Thymus (tissue), 11 donors: Measurements from ENCODE around the gene SPATS2. TPM values are rescaled to one million over a fixed set of nuclear protein-coding genes. Genes with fewer than 3 reads are reported as not detected.
A peak's percentile ranks its signal among the peaks of the same experiment; 100 is the strongest.

Experiments used
- DNase-seq, 9 donors: peaks; one replicate each; pipeline ENCODE4 v3.0.0-alpha.2; 2013; ENCODE audit warnings: low spot score in 9 of 9, low read depth in 6 of 9, missing footprints in 1 of 9
- H3K27ac ChIP-seq, 2 donors: one replicate each; pipeline ENCODE4 v1.5.1; 2013; ENCODE audit warnings: control low read depth in 1 of 2, low read depth in 1 of 2, low read length in 1 of 2, mild to moderate bottlenecking in 1 of 2, moderate library complexity in 1 of 2
- H3K27me3 ChIP-seq, 2 donors: one replicate each; pipeline ENCODE4 v1.5.1; 2013; ENCODE audit warnings: low read length in 1 of 2; ENCODE audit not compliant: control insufficient read depth in 2 of 2, insufficient read depth in 1 of 2
- H3K36me3 ChIP-seq, 2 donors: one replicate each; pipeline ENCODE4 v1.5.1; 2013; ENCODE audit warnings: low read length in 1 of 2, mild to moderate bottlenecking in 1 of 2, moderate library complexity in 1 of 2; ENCODE audit not compliant: control insufficient read depth in 2 of 2, insufficient read depth in 2 of 2
- H3K4me1 ChIP-seq, 2 donors: one replicate each; pipeline ENCODE4 v1.5.1; 2013; ENCODE audit warnings: low read length in 2 of 2; ENCODE audit not compliant: control insufficient read depth in 2 of 2, insufficient read depth in 2 of 2
- H3K4me3 ChIP-seq, 2 donors: one replicate each; pipeline ENCODE4 v1.5.1; 2013; ENCODE audit warnings: low read length in 2 of 2, control low read depth in 1 of 2, mild to moderate bottlenecking in 1 of 2
- H3K9me3 ChIP-seq, 2 donors: one replicate each; pipeline ENCODE4 v1.5.1; 2013; ENCODE audit warnings: low read length in 1 of 2, mild to moderate bottlenecking in 1 of 2; ENCODE audit not compliant: control insufficient read depth in 2 of 2, insufficient read depth in 1 of 2
- WGBS: extraction: QIAGEN DNeasy Blood & Tissue Kit; methylation state at CpG from one replicate; pipeline ENCODE4 v1.1.7; 2013; 5-methylcytosine and 5-hydroxymethylcytosine counted together
- polyA plus RNA-seq: library from polyadenylated mRNA; stranded (reverse); fragments of 200-250 nt; gene quantifications from one replicate; pipeline ENCODE4 v1.2.3, GENCODE V29; 2013
- total RNA-seq: library from RNA; stranded (reverse); fragments of 120-200 nt; gene quantifications from one replicate; pipeline ENCODE4 v1.2.4, GENCODE V29; 2013
- donor health status: healthy.

Gene SPATS2
- total and polyA plus RNA-seq, 2 donors: 14.2 to 15.3 TPM

DNA sequence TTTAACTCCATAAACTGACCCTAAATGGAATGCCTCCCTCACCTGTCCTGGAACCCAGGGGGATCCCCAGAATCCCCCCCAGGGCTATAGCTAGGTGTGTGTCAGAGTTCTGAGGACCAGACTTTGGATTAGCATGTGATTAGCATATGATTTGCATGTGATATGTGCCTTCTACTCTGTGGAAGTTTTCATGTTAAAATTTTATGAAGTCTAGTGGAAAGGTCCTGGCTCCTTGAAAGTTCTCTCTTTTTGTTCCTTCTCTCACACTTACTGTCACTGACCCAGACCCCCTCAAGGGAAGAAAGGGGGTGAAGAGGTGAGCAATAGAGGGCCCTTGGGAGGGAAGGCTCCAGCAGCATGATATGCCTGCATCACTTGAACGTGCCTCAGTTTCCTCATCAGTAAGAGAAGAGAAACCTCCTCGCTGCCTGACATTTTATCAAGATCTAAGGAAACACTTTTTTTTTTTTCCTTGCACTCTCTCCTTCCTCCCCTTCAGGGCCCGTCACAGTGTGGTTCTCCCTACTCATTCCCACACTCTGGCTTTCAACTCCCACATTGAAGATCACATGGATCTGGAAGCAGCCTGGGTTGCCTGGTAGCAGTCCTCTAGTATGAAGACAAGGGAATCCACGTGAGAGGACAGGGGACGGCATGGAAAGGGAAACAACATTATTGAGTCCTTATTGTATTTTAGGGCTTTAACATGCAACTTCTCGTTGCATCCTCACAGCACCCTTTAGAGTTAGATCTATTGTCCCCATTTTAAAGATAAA lies 27.0 kb upstream of the SPATS2 start:
- Histone ChIP-seq H3K36me3 (no peaks in the 10 kb centered on the region), H3K4me1 (peaks cover 3 to 42% of the 10 kb centered on the region in 2 donors), H3K27ac (no peak overlapping the region), H3K9me3 (peaks cover 2 to 14% of the 10 kb centered on the region in 2 donors), H3K4me3 (no peak overlapping the region), H3K27me3 (peaks cover 94 to 100% of the 10 kb centered on the region in 2 donors)
- whole genome bisulfite sequencing: 60% methylated on average over 6 of the region's 6 CpGs
- no peak for DNase-seq

DNA sequence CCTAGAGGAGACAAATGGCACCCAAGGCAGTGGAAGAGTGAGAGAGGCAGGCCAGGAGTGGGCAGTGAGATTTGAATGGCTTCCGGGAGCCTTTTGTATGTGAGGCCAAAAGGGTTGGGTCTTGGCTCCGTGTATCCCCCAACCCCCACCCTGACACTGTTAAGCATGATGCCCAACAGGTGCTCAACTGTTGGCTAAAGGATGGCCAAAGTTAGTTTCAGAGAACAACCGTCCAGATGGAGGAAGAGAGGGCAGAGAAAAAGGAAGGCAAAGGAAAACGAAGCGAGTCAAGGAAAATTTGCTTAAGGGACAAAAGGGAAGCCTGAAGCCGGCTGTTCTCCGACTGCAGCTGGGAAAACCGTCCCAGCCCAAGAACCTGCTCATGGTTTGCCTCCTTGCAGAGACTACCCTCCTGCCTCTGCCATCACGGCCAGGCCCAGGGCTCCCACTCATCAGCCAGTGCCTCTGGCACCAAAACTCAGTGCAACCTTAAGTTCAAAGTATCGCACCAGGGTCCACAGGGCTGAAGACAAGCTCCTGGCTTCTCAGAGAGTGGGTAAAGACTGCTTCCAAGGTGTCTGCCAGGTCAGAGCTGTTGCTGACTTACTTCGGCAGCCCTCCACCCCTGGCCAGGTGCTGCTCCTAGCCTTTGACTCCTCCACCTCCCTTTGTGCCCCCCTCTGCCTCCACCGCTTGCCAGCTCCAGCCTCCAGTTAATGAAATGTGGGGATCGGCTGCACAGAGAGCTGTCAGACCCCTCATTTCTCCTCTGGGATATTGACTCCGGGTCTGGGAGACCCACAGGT lies 26.1 kb upstream of the SPATS2 start:
- no peak for DNase-seq
- Histone ChIP-seq H3K4me1 (peaks cover 8 to 51% of the 10 kb centered on the region in 2 donors), H3K9me3 (peaks cover 1 to 14% of the 10 kb centered on the region in 2 donors), H3K4me3 (no peak overlapping the region), H3K27me3 (peaks cover 94 to 100% of the 10 kb centered on the region in 2 donors), H3K27ac (no peak overlapping the region), H3K36me3 (no peaks in the 10 kb centered on the region)
- WGBS: 43% methylated on average over 14 of the region's 14 CpGs

DNA sequence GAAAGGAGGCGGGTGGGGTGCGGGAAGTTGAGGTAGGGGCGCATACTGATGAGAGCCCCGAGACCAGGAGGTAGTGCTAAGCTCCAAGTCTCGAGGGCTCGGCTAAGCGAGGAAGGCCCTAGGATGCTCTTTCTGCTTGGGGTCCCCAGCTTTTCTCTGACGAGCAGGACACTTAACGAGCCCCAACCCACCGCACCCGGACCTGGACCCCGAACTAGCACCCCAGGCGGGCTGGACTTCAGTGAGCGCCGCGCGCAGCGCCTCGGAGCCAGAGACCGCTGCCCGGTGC lies 25.5 kb upstream of the SPATS2 start:
- Histone ChIP-seq H3K36me3 (no peaks in the 10 kb centered on the region), H3K4me3 (no peak overlapping the region), H3K27ac (no peak overlapping the region), H3K9me3 (peaks cover 1 to 14% of the 10 kb centered on the region in 2 donors), H3K27me3 (peaks cover 94 to 100% of the 10 kb centered on the region in 2 donors), H3K4me1 (peaks cover 9 to 51% of the 10 kb centered on the region in 2 donors)
- 21% methylated on average over 21 of the region's 21 CpGs for WGBS
- no peak for DNase-seq

DNA sequence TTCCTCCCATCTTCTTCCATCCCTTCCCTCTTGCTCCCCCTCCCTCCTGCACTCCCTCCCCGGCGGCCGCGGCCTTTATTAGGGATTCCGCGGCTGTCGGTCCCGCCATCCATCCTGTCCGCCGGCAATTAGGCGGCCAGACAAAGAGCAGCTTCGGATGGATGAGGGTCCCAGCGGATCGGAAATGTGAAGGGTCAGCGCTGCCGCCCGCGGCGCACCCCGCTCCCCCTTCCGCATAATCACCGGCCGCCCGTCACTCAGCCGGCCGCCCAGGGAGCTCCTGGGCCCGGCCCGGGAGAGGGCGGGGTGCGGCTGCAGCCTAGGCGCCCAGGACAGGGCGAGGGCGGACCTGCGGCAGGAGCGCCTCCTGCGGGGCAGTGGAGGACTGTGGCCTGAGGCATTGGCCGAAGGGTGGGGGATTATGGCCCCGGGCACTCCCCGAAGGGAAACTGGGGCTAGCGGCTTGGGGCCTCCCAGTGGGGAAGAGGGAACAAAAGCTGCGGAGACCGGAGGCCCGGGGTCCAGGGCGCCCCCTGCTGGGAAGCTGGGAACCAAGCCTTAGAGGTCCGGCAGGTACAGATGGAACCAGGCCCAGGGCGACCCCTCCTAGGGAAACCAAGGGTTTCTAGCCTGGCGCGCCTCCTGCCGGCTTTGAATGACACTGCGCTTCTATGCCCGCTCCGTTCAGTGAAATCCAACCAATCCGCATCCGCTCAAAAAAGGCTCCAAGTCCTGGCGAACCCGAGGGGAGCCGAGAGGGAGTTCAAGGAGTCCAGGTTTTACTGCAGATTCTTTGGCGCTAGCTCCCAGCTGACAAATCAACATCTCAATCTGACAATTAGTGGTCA lies 25.0 kb upstream of the SPATS2 start:
- H3K9me3 ChIP-seq: peaks cover 1 to 9% of the 10 kb centered on the region in 2 donors
- peaks cover 95 to 100% of the 10 kb centered on the region in 2 donors for H3K27me3 ChIP-seq
- peak in 6 of 9 donors; percentile 34 to 81 (median 52) for DNase-seq
- peak overlapping the region in 1 of 2 donors; percentile 4 for H3K4me3 ChIP-seq
- no peak overlapping the region for H3K27ac ChIP-seq
- H3K36me3 ChIP-seq: no peaks in the 10 kb centered on the region
- H3K4me1 ChIP-seq: peaks cover 13 to 51% of the 10 kb centered on the region in 2 donors
- 2% methylated on average over 58 of the region's 58 CpGs for WGBS

DNA sequence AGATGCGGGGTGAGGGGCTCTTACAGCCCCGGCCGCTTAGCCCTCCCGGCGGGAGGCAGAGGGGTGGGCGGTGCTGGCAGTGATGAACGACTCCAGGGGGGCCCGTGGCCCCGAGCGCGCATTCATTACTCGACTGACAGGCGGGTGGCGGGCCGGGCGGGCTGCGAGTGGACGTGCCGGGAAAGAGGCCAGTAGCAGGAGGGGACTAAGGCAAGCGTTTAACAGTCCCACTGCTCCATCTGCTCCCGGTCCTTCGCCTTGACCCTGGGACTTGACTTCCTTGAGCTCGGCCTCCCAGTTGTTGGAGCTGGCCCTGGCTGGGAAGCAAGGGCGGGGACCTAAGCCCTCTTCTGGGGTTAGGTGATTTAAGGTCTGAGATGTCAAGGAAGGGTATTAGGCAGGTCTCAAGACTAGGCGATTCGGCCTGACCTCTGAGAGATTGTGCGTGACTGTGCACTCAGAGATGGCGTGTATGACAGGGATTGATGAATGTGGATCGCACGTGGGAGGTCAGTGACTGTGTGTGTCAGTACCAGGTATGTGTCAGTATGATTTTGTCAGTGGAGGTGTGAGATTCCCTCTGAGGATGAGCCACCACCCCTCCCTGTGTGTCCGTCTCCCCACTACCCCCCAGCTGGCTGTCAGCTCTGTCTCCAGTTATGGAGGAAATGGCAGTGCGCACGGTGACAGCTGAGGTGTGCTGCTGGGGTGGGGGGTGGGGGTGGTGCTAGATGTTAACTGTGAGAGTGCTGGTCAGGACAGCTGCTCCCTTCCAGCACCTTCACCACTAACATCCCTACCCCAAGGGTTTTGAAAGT lies 24.1 kb upstream of the SPATS2 start:
- H3K4me1 ChIP-seq: peaks cover 16 to 51% of the 10 kb centered on the region in 2 donors

DNA sequence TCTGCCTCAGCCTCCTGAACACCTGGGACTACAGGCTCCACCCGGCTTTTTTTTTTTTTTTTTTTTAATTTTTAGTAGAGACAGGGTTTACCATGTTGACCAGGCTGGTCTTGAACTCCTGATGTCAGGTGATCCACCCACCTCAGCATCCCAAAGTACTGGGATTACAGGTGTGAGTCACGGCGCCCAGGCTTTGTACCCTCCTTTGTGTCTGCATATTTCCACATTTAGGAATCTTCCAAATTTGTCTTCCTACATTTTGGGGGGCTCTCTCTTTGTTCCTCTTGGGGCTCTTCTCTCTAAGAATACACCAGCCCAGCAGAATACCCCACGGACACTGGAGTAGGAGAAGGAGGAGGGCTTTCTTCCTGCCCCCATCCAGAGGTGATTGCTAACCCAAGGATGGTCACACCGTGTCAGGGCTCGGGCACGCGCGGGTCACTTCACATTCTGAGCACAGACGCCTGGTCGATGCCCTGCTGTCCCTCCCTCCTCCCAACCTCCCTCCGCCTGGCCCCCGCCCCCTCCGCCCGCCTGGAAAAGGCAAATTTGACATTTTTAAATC lies 22.7 kb upstream of the SPATS2 start:
- Histone ChIP-seq H3K27ac (no peak overlapping the region), H3K27me3 (peaks cover 95 to 100% of the 10 kb centered on the region in 2 donors), H3K4me1 (peaks cover 16 to 50% of the 10 kb centered on the region in 2 donors), H3K9me3 (peaks cover 1 to 9% of the 10 kb centered on the region in 2 donors), H3K4me3 (no peak overlapping the region), H3K36me3 (no peaks in the 10 kb centered on the region)
- no peak for DNase-seq
- WGBS: 13% methylated on average over 15 of the region's 15 CpGs

More for the DNA sequence above, 24.1 kb upstream of the SPATS2 start:
- Histone ChIP-seq H3K4me3 (no peak overlapping the region), H3K27ac (no peak overlapping the region), H3K27me3 (peaks cover 95 to 100% of the 10 kb centered on the region in 2 donors), H3K9me3 (peaks cover 1 to 9% of the 10 kb centered on the region in 2 donors), H3K36me3 (no peaks in the 10 kb centered on the region)
- 5% methylated on average over 33 of the region's 33 CpGs for WGBS
- peak in 1 of 9 donors; percentile 31 for DNase-seq

DNA sequence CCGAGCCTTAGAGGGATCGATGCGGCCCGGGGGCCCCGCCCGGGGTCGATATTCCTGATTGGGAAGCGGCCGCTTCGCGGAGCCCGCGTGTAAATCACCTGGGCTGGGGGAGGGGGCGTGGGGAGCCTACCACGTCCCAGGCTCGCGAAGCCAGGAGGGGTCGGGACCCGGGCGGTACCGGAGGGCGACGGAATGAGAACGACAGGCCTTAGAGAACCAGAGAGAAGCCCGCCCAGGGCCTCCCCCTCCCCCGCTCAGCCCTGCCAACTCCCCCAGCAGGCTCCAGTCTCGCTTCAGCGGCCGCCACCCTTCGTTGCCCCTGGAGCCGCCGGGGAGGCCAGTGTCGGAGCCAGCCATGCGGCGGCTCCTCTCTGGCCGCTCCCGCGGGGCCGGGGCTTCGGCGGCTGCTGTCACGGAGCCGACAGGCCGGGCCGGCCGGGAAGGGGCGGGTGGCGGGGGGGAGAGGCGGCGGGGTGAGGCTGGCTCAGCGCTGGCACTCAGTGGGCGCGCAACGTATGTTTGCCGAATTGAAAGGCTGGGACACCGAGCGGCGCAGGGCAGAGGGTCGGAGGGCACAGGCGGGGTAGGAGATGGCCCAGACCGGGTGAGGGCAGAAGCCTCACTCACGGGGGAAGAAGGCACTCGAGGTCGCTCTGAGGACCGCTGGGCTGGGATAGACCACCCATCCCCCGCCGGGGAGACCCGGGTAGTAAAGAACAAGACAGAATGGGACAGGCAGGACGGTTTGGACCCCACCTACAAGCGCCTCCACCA lies 22.0 kb upstream of the SPATS2 start:
- Histone ChIP-seq H3K4me1 (peaks cover 16 to 50% of the 10 kb centered on the region in 2 donors), H3K36me3 (no peaks in the 10 kb centered on the region)

More for the DNA sequence above, 22.0 kb upstream of the SPATS2 start:
- H3K4me3 ChIP-seq: peak overlapping the region in 1 of 2 donors; percentile 19
- H3K27me3 ChIP-seq: peaks cover 88 to 95% of the 10 kb centered on the region in 2 donors
- 2% methylated on average over 70 of the region's 70 CpGs for WGBS
- no peak overlapping the region for H3K27ac ChIP-seq
- DNase-seq: no peak
- peaks cover 1 to 9% of the 10 kb centered on the region in 2 donors for H3K9me3 ChIP-seq
